Gastroesophageal sphincter (tissue), 4 donors: ENCODE results near the gene NLRP3. TPM values are rescaled to one million over a fixed set of nuclear protein-coding genes. Genes with fewer than 3 reads are reported as not detected.

Source experiments
- ATAC-seq: fragments of 150-250 bp; one replicate; pipeline ENCODE4 v1.9.1; 2016; ENCODE audit warnings: mild to moderate bottlenecking, moderate library complexity
- H3K27ac ChIP-seq, 4 donors: fragments of 200-600 bp; sonication (generic) in 3 of 4; 1 replicate in 3 of 4; 2 replicates in 1 of 4; pipeline ENCODE4 v1.5.1; 2016 to 2019
- H3K27me3 ChIP-seq: fragments of 200-600 bp; sonication (generic); one replicate; pipeline ENCODE4 v1.5.1; 2019
- H3K36me3 ChIP-seq, 2 donors: fragments of 200-600 bp; sonication (generic); one replicate each; pipeline ENCODE4 v1.5.1; 2019; ENCODE audit warnings: control low read depth in 1 of 2
- H3K4me1 ChIP-seq, 3 donors: fragments of 200-600 bp; sonication (generic); 1 replicate in 2 of 3; 2 replicates in 1 of 3; pipeline ENCODE4 v1.5.1; 2016 to 2019; ENCODE audit warnings: control low read depth in 2 of 3
- H3K4me3 ChIP-seq, 2 donors: fragments of 200-600 bp; sonication (generic); one replicate each; pipeline ENCODE4 v1.5.1; 2019; ENCODE audit warnings: mild to moderate bottlenecking in 1 of 2, moderate library complexity in 1 of 2
- H3K9me3 ChIP-seq, 3 donors: fragments of 200-600 bp; sonication (generic); one replicate each; pipeline ENCODE4 v1.5.1; 2017 to 2019; ENCODE audit warnings: control low read depth in 2 of 3
- EP300 ChIP-seq: sonication (generic); formaldehyde crosslinking; IDR thresholded peaks from one replicate; pipeline ENCODE4 v1.6.1; 2017; ENCODE audit warnings: antibody characterized with exemption, mild to moderate bottlenecking
- POLR2A ChIP-seq, 2 donors: fragments of 450-650 bp; IDR thresholded peaks; one replicate each; pipeline ENCODE4 v1.6.1; 2017; ENCODE audit warnings: antibody characterized with exemption in 2 of 2, mild to moderate bottlenecking in 2 of 2, moderate library complexity in 1 of 2
- POLR2AphosphoS5 ChIP-seq: sonication (generic); formaldehyde crosslinking; IDR thresholded peaks from one replicate; pipeline ENCODE4 v1.6.1; 2017; ENCODE audit warnings: antibody characterized with exemption
- WGBS, 2 donors: methylation state at CpG; one replicate each; pipeline ENCODE4 v1.1.5; 2018; ENCODE audit warnings: low coverage in 1 of 2; 5-methylcytosine and 5-hydroxymethylcytosine counted together
- total RNA-seq, 4 donors: library from RNA; depleted of rRNA; stranded (reverse); fragments of >200 nt; gene quantifications; one replicate each; pipeline ENCODE4 v1.1.0, GENCODE V29; 2016
- TF ChIP-seq, protein P1 (sequence below), 4 experiments: fragments of 200-600 bp in 2 of 4; fragments of 450-650 bp in 2 of 4; sonication (generic) in 1 of 4; IDR thresholded peaks; one replicate each; pipeline ENCODE4 v1.5.1; 2017 to 2019; ENCODE audit warnings: antibody characterized with exemption in 4 of 4, mild to moderate bottlenecking in 2 of 4, moderate library complexity in 2 of 4

NLRP3 gene
- total RNA-seq, 4 donors from 2014 or later = 0.66 to 3.7 (median 3.1) TPM

GRCh38 chr1:247437551-247438505 is 21.9 kb downstream of the NLRP3 start:
- Histone ChIP-seq H3K4me1 (no peaks in the 10 kb centered on the region), H3K4me3 (no peak overlapping the region), H3K36me3 (no peaks in the 10 kb centered on the region), H3K27me3 (no peaks in the 10 kb centered on the region), H3K27ac (no peak overlapping the region), H3K9me3 (no peaks in the 10 kb centered on the region)
- no peak for ATAC-seq
- TF ChIP-seq EP300 (no peak), POLR2AphosphoS5 (no peak), POLR2A (IDR thresholded peaks at IDR 0.05) (no peak)
- TF ChIP-seq, protein P1, sequence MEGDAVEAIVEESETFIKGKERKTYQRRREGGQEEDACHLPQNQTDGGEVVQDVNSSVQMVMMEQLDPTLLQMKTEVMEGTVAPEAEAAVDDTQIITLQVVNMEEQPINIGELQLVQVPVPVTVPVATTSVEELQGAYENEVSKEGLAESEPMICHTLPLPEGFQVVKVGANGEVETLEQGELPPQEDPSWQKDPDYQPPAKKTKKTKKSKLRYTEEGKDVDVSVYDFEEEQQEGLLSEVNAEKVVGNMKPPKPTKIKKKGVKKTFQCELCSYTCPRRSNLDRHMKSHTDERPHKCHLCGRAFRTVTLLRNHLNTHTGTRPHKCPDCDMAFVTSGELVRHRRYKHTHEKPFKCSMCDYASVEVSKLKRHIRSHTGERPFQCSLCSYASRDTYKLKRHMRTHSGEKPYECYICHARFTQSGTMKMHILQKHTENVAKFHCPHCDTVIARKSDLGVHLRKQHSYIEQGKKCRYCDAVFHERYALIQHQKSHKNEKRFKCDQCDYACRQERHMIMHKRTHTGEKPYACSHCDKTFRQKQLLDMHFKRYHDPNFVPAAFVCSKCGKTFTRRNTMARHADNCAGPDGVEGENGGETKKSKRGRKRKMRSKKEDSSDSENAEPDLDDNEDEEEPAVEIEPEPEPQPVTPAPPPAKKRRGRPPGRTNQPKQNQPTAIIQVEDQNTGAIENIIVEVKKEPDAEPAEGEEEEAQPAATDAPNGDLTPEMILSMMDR (IDR thresholded peaks at IDR 0.05) = no peak
- WGBS, 2 donors = 68 to 77% methylated on average over 8 to 14 of the region's 17 CpGs

- H3K4me1 ChIP-seq = no peaks in the 10 kb centered on the region
- WGBS, 2 donors = 57 to 62% methylated on average over 6 of the region's 6 CpGs
- H3K27ac ChIP-seq = no peak overlapping the region
- H3K9me3 ChIP-seq = no peaks in the 10 kb centered on the region
- TF ChIP-seq, protein P1 (IDR thresholded peaks at IDR 0.05) = no peak
- no peak for TF ChIP-seq POLR2AphosphoS5
- no peak for TF ChIP-seq POLR2A (IDR thresholded peaks at IDR 0.05)
- H3K27me3 ChIP-seq = peaks cover 8% of the 10 kb centered on the region
- no peaks in the 10 kb centered on the region for H3K36me3 ChIP-seq
- no peak for ATAC-seq
- no peak overlapping the region for H3K4me3 ChIP-seq
Measured at GRCh38 chr1:247440001-247440620, 24.1 kb downstream of the NLRP3 start.

DNA sequence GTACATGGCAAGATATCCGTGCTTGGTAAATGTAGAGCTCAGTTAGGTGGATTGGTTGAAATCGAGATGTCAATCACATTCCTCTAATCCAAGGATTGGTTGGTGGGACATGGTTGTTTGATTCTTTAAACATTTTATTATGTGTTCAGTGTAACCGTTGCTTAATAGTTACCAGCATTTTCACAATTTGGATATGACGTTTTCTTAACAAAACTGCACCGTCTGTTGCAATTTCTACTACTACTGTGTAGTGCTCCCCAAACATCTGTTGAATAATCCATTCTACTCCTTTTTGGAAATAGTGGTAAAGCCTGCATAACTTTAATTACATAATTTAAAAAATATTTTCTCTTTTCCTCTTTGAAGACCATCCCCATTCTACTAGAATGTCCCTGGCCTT is 25.6 kb downstream of the NLRP3 start:
- Histone ChIP-seq H3K27me3 (peaks cover 8% of the 10 kb centered on the region), H3K27ac (no peak overlapping the region), H3K36me3 (no peaks in the 10 kb centered on the region), H3K9me3 (no peaks in the 10 kb centered on the region), H3K4me3 (no peak overlapping the region), H3K4me1 (no peaks in the 10 kb centered on the region)
- no peak for TF ChIP-seq POLR2A (IDR thresholded peaks at IDR 0.05)
- TF ChIP-seq EP300 = no peak
- TF ChIP-seq POLR2AphosphoS5 = no peak
- TF ChIP-seq, protein P1 (IDR thresholded peaks at IDR 0.05) = no peak
- WGBS, 2 donors = 81 to 90% methylated on average over 4 to 5 of the region's 5 CpGs
- no peak for ATAC-seq

DNA sequence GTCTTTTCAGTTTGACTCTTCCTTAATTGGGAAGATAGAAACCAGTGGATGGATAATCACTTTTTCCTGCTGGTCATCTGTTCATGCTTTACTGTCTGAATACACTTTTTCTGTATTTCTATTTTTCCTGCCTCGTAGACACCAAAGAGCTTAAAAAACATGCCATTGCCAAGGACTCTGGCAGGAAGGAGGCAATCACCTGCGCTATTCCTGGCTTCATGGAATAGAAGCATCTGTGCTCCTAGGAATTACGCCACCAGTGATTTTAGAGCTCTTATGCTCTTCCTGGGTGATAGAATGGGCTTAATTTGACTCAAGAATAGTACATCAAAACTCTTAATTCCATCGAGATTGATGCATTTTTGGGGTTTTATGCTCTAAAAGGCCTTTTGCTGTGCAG is 26.2 kb downstream of the NLRP3 start:
- WGBS, 2 donors = 71 to 79% methylated on average over 2 to 4 of the region's 4 CpGs

More for the DNA sequence above, 26.2 kb downstream of the NLRP3 start:
- Histone ChIP-seq H3K36me3 (no peaks in the 10 kb centered on the region), H3K27me3 (peaks cover 8% of the 10 kb centered on the region), H3K9me3 (no peaks in the 10 kb centered on the region), H3K27ac (no peak overlapping the region), H3K4me1 (no peaks in the 10 kb centered on the region), H3K4me3 (no peak overlapping the region)
- no peak for TF ChIP-seq EP300
- TF ChIP-seq POLR2AphosphoS5 = no peak
- no peak for TF ChIP-seq POLR2A (IDR thresholded peaks at IDR 0.05)
- TF ChIP-seq, protein P1 (IDR thresholded peaks at IDR 0.05) = no peak
- ATAC-seq = no peak
